Bronchial epithelial cell (primary cell): ENCODE results near the gene KRTAP3-3. TPM values are rescaled to one million over a fixed set of nuclear protein-coding genes. Genes with fewer than 3 reads are reported as not detected.
A peak's percentile ranks its signal among the peaks of the same experiment; 100 is the strongest.

Experiments
- DNase-seq: peaks from one replicate; pipeline ENCODE4 v3.0.0-alpha.2; 2010; ENCODE audit warnings: low read depth
- FAIRE-seq: peaks from 2 replicates; lab custom pipeline; 2011; peaks lifted over from hg19 to GRCh38; lab: Jason Lieb, UNC
- H3K27me3 ChIP-seq: 2 replicates; pipeline ENCODE4 v1.5.1; 2011; ENCODE audit warnings: low read length; ENCODE audit not compliant: control insufficient read depth, insufficient read depth
- H3K36me3 ChIP-seq: 2 replicates; pipeline ENCODE4 v1.5.1; 2011; ENCODE audit warnings: low read length; ENCODE audit not compliant: control insufficient read depth, insufficient read depth
- H3K4me3 ChIP-seq: 2 replicates; pipeline ENCODE4 v1.5.1; 2011; ENCODE audit warnings: mild to moderate bottlenecking, low read depth, low read length, control low read depth
- total RNA-seq: library from RNA; depleted of rRNA; stranded (reverse); fragments of >200 nt; gene quantifications from 2 replicates; pipeline ENCODE4 v1.2.1, GENCODE V29; 2014
- TF ChIP-seq, protein P1 (sequence below): IDR thresholded peaks from 2 replicates; pipeline ENCODE4 v1.5.1; 2011; ENCODE audit warnings: mild to moderate bottlenecking, moderate library complexity, low read length, control low read depth, inconsistent platforms; ENCODE audit not compliant: insufficient read depth, severe bottlenecking

KRTAP3-3 gene
- total RNA-seq, 1 donor from 2014 or later: not detected

DNA sequence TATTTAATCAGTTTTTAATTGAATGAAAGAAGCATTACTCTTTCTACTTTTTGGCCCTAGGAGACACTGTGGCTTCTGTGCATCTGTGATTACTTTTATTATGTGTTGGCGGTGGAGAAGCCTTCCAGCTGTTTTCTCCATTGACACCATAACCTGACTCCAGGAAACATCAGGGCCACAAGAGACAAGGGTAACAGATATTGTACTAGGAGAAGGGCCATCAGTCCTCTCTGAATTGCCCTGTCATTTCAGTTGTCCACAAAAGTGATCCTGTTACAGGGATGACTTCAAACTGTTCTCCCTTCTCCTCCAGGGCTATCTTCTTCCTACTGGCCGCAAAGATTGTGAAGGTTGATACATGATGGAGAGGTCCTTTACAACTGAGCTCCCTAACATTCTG, 41.8 kb downstream of the KRTAP3-3 start:
- TF ChIP-seq, protein P1, sequence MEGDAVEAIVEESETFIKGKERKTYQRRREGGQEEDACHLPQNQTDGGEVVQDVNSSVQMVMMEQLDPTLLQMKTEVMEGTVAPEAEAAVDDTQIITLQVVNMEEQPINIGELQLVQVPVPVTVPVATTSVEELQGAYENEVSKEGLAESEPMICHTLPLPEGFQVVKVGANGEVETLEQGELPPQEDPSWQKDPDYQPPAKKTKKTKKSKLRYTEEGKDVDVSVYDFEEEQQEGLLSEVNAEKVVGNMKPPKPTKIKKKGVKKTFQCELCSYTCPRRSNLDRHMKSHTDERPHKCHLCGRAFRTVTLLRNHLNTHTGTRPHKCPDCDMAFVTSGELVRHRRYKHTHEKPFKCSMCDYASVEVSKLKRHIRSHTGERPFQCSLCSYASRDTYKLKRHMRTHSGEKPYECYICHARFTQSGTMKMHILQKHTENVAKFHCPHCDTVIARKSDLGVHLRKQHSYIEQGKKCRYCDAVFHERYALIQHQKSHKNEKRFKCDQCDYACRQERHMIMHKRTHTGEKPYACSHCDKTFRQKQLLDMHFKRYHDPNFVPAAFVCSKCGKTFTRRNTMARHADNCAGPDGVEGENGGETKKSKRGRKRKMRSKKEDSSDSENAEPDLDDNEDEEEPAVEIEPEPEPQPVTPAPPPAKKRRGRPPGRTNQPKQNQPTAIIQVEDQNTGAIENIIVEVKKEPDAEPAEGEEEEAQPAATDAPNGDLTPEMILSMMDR: no peak
- peak; percentile 18 for FAIRE-seq
- no peaks in the 10 kb centered on the region for H3K36me3 ChIP-seq
- DNase-seq: no peak
- no peak overlapping the region for H3K4me3 ChIP-seq
- no peaks in the 10 kb centered on the region for H3K27me3 ChIP-seq

DNA sequence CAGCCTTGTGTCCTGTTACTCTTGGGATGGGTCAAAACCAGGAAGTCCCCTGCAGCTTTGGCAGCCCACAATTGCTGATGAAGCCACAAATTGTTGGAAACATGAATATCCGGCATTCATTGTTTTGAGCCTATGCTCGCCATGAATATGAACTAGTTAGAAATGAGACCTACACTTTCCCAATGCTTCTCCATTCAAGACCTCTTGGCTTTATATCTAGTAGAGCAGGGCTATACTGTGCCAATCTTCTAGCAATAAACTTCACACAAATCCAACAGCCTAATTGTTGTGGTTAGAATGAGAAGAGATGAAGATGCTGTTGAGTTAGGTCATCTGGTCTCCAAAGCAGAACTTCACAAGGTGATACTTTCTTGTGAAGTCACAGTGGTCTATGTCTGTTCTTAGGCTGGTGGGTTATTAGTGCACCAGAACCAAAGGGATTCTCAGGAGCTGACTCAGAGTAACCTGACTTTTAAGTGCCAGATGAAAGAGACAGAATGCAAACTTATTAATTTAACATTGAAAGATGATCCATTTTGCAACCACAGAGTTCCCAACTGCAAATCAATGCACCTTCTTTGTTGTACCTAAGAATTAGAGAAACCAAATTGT, 42.8 kb downstream of the KRTAP3-3 start:
- no peak for FAIRE-seq
- no peaks in the 10 kb centered on the region for H3K36me3 ChIP-seq
- DNase-seq: no peak
- TF ChIP-seq, protein P1: no peak
- H3K4me3 ChIP-seq: no peak overlapping the region
- H3K27me3 ChIP-seq: no peaks in the 10 kb centered on the region

DNA sequence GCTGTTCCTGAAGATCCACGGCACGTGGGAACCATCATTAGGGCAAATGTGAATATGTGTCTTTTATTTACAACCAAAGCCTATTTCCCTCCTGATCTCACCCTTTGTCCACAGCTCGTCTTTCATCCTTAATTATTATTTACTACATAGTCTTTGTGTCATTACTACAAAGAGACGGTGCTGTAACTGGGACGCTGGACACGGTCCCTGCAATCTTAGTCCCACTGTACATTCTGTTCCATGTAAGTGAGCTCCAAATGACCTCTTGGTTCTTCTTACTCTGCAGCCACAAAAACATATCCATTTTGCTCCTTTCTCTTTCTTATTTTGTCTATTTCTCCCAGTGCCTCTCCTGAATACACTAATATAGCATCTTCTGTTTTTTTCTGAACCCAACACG, 43.8 kb downstream of the KRTAP3-3 start:
- FAIRE-seq (no peak), DNase-seq (no peak)
- TF ChIP-seq, protein P1: no peak
- no peak overlapping the region for H3K4me3 ChIP-seq
- H3K27me3 ChIP-seq: no peaks in the 10 kb centered on the region
- H3K36me3 ChIP-seq: no peaks in the 10 kb centered on the region

DNA sequence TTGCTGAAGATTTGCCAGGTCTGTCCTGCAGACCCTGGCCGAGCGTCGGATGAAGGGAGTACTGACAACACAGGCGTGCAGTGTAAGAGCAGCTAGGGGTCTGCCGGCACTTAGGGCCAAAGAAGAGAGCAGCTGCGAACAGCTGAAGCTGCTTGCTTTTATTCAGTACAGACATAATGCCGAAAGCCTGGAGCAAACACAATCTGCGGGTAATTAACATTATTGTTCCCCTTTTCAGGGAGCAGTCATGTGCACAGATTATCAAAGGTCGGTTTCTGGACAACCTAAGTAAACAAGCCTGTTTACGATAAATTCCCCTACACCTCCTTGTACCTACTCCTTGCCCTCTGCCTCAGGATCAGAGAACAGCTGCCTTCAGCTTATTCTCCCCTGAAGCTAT, 44.5 kb downstream of the KRTAP3-3 start:
- no peak for DNase-seq
- FAIRE-seq: no peak
- H3K36me3 ChIP-seq: no peaks in the 10 kb centered on the region
- no peak overlapping the region for H3K4me3 ChIP-seq
- TF ChIP-seq, protein P1: no peak
- no peaks in the 10 kb centered on the region for H3K27me3 ChIP-seq

DNA sequence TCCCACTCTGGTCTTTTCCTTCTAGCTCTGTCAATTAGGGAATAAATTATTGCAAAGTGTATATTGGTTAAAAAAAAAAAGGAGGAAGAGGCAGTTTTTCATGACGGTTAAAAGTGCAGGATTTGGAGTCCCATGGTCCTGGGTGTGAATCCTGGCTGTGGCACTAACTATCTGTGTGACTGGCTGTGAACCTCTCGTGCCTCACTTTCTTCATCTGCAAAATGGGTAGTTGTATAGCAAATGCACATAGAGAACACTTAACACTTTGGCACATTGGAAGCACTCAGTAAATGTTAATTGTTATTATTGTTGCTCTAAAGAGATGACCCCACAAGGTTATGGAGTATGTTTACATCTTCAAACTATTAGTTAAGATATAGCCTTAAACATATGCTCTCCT, 46.0 kb downstream of the KRTAP3-3 start:
- no peaks in the 10 kb centered on the region for H3K36me3 ChIP-seq
- no peak for DNase-seq
- H3K4me3 ChIP-seq: no peak overlapping the region
- TF ChIP-seq, protein P1: no peak
- H3K27me3 ChIP-seq: no peaks in the 10 kb centered on the region
- FAIRE-seq: no peak

DNA sequence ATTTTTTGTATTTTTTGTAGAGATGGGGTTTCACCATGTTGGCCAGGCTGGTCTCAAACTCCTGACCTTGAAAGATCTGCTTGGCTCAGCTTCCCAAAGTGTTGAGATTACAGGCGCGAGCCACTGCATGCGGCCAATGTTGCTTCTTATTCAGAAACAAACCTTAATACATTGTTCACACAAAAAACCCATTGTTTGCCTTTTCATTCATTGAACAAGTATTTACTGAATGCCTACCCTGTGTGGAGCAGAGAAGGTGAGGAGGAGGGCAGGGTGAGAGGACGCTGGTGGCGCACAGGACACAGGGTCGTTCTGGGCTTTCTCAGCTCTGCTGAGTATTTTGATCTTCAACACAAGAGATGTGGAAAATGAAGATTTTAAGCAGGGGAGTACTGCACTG, 48.5 kb downstream of the KRTAP3-3 start:
- Histone ChIP-seq H3K36me3 (no peaks in the 10 kb centered on the region), H3K4me3 (no peak overlapping the region), H3K27me3 (no peaks in the 10 kb centered on the region)
- peak; percentile 36 for FAIRE-seq
- DNase-seq: no peak
- TF ChIP-seq, protein P1: no peak
